IPS DF 4.7 (cell line): ENCODE results near the gene AHI1.

ENCODE experiments used
- DNase-seq: peaks from one replicate; pipeline ENCODE4 v3.0.0-alpha.2; 2013; ENCODE audit warnings: low spot score; ENCODE audit errors: extremely low read depth

Gene AHI1

GRCh38 chr6:135497412-135498184, at the start of gene AHI1:
AHI1 (minus strand) TSS chr6:135497740; CDS start chr6:135492237, 5,503 bp downstream.
- DNase-seq, result peak; percentile 56

GRCh38 chr6:135546680-135547418, 49.3 kb upstream of the AHI1 start:
- no peak for DNase-seq

GRCh38 chr6:135546206-135546605, 48.7 kb upstream of the AHI1 start:
- DNase-seq, result no peak

- DNase-seq, result no peak
These were observed 42.8 kb upstream of the AHI1 start for GRCh38 chr6:135540207-135540840.

GRCh38 chr6:135537741-135538301, 40.3 kb upstream of the AHI1 start:
- no peak for DNase-seq

GRCh38 chr6:135535989-135536414, 38.5 kb upstream of the AHI1 start:
- DNase-seq, result no peak

- DNase-seq, result no peak
These were observed 37.3 kb upstream of the AHI1 start for GRCh38 chr6:135534773-135535380.

- DNase-seq, result no peak
These were observed 35.0 kb upstream of the AHI1 start for GRCh38 chr6:135532559-135532958.

GRCh38 chr6:135531954-135532490, 34.5 kb upstream of the AHI1 start:
- DNase-seq, result no peak

GRCh38 chr6:135530113-135530512, 32.6 kb upstream of the AHI1 start:
- no peak for DNase-seq

- no peak for DNase-seq
These were observed 30.4 kb upstream of the AHI1 start for GRCh38 chr6:135527960-135528249.

GRCh38 chr6:135527116-135527959, 29.8 kb upstream of the AHI1 start:
- no peak for DNase-seq

GRCh38 chr6:135525594-135525993, 28.1 kb upstream of the AHI1 start:
- DNase-seq, result no peak

- DNase-seq, result no peak
These were observed 25.6 kb upstream of the AHI1 start for GRCh38 chr6:135522965-135523692.

- no peak for DNase-seq
These were observed 23.9 kb upstream of the AHI1 start for GRCh38 chr6:135521431-135521830.

- DNase-seq, result no peak
These were observed 23.2 kb upstream of the AHI1 start for GRCh38 chr6:135520781-135521180.

GRCh38 chr6:135519348-135519747, 21.8 kb upstream of the AHI1 start:
- DNase-seq, result no peak

- DNase-seq, result no peak
These were observed 20.0 kb upstream of the AHI1 start for GRCh38 chr6:135517527-135517926.

GRCh38 chr6:135514706-135515105, 17.2 kb upstream of the AHI1 start:
- no peak for DNase-seq
